Osteocyte (in vitro differentiated cells): Measurements from ENCODE around the gene PTPRC. TPM values are rescaled to one million over a fixed set of nuclear protein-coding genes. Genes with fewer than 3 reads are reported as not detected.

ENCODE experiments used
- DNase-seq: peaks from one replicate; pipeline ENCODE4 v3.0.0; 2021; ENCODE audit warnings: mixed read lengths; ENCODE audit not compliant: unreplicated experiment; ENCODE audit errors: extremely low spot score
- H3K27ac Mint-ChIP-seq: one replicate; pipeline ENCODE4 v1.8.0; 2021; ENCODE audit warnings: mild to moderate bottlenecking, mixed read lengths; ENCODE audit not compliant: unreplicated experiment
- H3K27me3 Mint-ChIP-seq: one replicate; pipeline ENCODE4 v1.8.0; 2021; ENCODE audit warnings: mixed read lengths; ENCODE audit not compliant: unreplicated experiment
- H3K36me3 Mint-ChIP-seq: one replicate; pipeline ENCODE4 v1.8.0; 2021; ENCODE audit warnings: mixed read lengths; ENCODE audit not compliant: unreplicated experiment
- H3K4me1 Mint-ChIP-seq: one replicate; pipeline ENCODE4 v1.8.0; 2021; ENCODE audit warnings: mixed read lengths; ENCODE audit not compliant: unreplicated experiment
- H3K4me3 Mint-ChIP-seq: one replicate; pipeline ENCODE4 v1.8.0; 2021; ENCODE audit warnings: mild to moderate bottlenecking, moderate library complexity, mixed read lengths; ENCODE audit not compliant: unreplicated experiment
- H3K9me3 Mint-ChIP-seq: one replicate; pipeline ENCODE4 v1.8.0; 2021; ENCODE audit warnings: mixed read lengths; ENCODE audit not compliant: unreplicated experiment
- CTCF ChIP-seq: fragments of 200-600 bp; sonication (generic); IDR thresholded peaks from 2 replicates; pipeline ENCODE4 v1.5.0; 2021; ENCODE audit warnings: antibody characterized with exemption, mild to moderate bottlenecking, moderate library complexity
- total RNA-seq: library from RNA; stranded (reverse); gene quantifications from 2 replicates; pipeline ENCODE4 v1.2.1, GENCODE V29; 2021

The PTPRC gene
- total RNA-seq, 1 donor from 2014 or later = not detected

GRCh38 chr1:198725090-198725489 lies 86.2 kb downstream of the PTPRC start:
- DNase-seq = no peak
- no peak overlapping the region for H3K4me3 Mint-ChIP-seq
- no peaks in the 10 kb centered on the region for H3K27me3 Mint-ChIP-seq
- no peaks in the 10 kb centered on the region for H3K9me3 Mint-ChIP-seq
- no peak for TF ChIP-seq CTCF
- peaks cover 4% of the 10 kb centered on the region for H3K4me1 Mint-ChIP-seq
- no peak overlapping the region for H3K27ac Mint-ChIP-seq
- no peaks in the 10 kb centered on the region for H3K36me3 Mint-ChIP-seq

- Mint-ChIP-seq H3K9me3 (no peaks in the 10 kb centered on the region), H3K36me3 (no peaks in the 10 kb centered on the region), H3K27ac (no peak overlapping the region), H3K4me1 (peaks cover 4% of the 10 kb centered on the region), H3K4me3 (no peak overlapping the region), H3K27me3 (no peaks in the 10 kb centered on the region)
- no peak for TF ChIP-seq CTCF
- DNase-seq = no peak
Measured at GRCh38 chr1:198726455-198726854, 87.6 kb downstream of the PTPRC start.

- H3K4me3 Mint-ChIP-seq = no peak overlapping the region
- no peak overlapping the region for H3K27ac Mint-ChIP-seq
- H3K27me3 Mint-ChIP-seq = no peaks in the 10 kb centered on the region
- H3K36me3 Mint-ChIP-seq = no peaks in the 10 kb centered on the region
- peaks cover 7% of the 10 kb centered on the region for H3K4me1 Mint-ChIP-seq
- no peak for DNase-seq
- TF ChIP-seq CTCF = no peak
- no peaks in the 10 kb centered on the region for H3K9me3 Mint-ChIP-seq
Measured at GRCh38 chr1:198729195-198729863, 90.5 kb downstream of the PTPRC start.

GRCh38 chr1:198730952-198731351 lies 92.1 kb downstream of the PTPRC start:
- H3K4me1 Mint-ChIP-seq = peaks cover 14% of the 10 kb centered on the region
- DNase-seq = no peak
- no peaks in the 10 kb centered on the region for H3K27me3 Mint-ChIP-seq
- no peak overlapping the region for H3K4me3 Mint-ChIP-seq
- H3K9me3 Mint-ChIP-seq = no peaks in the 10 kb centered on the region
- H3K27ac Mint-ChIP-seq = no peak overlapping the region
- no peak for TF ChIP-seq CTCF
- no peaks in the 10 kb centered on the region for H3K36me3 Mint-ChIP-seq

GRCh38 chr1:198734323-198735008 lies 95.6 kb downstream of the PTPRC start:
- no peaks in the 10 kb centered on the region for H3K27me3 Mint-ChIP-seq

More at GRCh38 chr1:198734323-198735008, 95.6 kb downstream of the PTPRC start:
- no peak for DNase-seq
- peaks cover 10% of the 10 kb centered on the region for H3K4me1 Mint-ChIP-seq
- H3K27ac Mint-ChIP-seq = no peak overlapping the region
- peaks cover 26% of the 10 kb centered on the region for H3K9me3 Mint-ChIP-seq
- no peaks in the 10 kb centered on the region for H3K36me3 Mint-ChIP-seq
- no peak for TF ChIP-seq CTCF
- no peak overlapping the region for H3K4me3 Mint-ChIP-seq
